Activated CD4-positive, alpha-beta T cell treated with anti-CD3 and anti-CD28 coated beads for 48 hours (primary cell): Measurements from ENCODE around the gene CLCN3.
"Not testable (repeated sequence)": the region's sequence is repeated elsewhere in the genome, so short reads cannot be mapped to it uniquely, and the experiment has no call there.

Experiments
- DNase-seq: peaks from one replicate; pipeline ENCODE4 v3.0.0-alpha.2; 2020

The CLCN3 gene

DNA sequence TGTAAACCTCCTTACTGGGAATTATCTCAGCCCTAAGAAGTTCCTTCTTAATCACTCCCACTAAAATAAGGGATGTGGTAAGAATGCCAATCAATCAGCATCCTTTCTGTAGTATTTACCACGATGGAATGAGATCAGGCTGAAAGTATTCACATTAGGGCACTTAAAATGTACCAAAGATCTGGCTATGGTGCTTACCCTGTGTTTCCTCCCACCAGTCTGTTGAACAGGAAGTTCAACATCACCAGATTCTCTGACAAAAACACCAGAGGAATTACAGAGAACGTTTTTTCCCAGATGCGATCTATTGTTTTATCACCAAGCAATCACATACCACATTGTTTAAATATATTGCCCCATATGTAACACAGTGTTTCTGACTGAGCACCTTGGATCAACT, 2.1 kb upstream of the CLCN3 start:
- no peak for DNase-seq

DNA sequence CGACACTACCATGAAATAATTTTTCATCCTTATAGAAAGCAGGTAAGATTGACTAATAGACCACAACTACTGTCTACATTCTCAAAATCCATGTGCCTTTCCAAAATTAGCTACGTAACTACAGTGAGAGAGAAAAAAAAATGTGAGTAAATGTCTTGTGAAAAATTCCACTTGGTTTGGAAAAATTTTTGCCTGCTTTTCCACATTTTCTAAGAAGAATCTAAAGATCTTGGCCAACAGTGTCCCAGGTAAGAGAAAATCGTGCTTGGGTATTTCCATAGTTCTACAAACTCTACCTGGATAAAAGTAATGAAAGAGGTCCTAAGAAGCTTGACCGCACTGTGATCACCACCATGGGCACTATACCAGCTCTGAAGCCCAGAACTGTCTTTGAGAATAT, 1.4 kb upstream of the CLCN3 start:
- no peak for DNase-seq

DNA sequence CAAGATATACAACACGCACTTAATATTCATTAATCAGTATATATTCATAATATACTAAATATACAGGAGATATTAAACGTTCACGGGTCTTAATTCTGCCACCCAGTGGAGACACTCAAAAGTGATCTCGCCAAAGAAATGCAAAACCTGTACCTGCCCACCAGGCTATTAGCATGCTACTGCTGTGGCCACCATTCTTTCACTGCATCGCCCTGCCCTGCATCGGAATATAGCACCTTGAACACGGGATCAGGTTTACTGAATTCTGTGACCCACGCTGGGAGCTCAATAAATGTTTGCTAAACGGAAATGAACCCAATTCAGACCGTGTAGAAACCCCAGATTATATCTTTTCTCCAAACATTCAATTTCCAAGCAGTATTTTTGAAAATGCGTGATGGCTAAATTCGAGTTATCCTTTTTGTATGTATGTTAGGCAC, 840 bp upstream of the CLCN3 start:
- DNase-seq, result peak; percentile 53

DNA sequence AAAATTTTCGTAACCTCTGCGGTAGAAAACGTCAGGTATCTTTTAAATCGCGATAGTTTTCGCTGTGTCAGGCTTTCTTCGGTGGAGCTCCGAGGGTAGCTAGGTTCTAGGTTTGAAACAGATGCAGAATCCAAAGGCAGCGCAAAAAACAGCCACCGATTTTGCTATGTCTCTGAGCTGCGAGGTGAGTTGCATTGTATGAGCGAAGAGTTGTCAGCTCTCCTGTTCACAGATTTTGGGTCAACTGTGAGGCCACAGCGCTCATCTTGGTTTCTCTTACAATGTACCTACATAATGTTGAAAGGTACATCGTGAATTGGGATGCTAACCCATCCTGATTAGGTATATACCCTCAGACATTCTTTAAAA, 486 bp downstream of the CLCN3 start:
- DNase-seq, result peak; percentile 25

DNA sequence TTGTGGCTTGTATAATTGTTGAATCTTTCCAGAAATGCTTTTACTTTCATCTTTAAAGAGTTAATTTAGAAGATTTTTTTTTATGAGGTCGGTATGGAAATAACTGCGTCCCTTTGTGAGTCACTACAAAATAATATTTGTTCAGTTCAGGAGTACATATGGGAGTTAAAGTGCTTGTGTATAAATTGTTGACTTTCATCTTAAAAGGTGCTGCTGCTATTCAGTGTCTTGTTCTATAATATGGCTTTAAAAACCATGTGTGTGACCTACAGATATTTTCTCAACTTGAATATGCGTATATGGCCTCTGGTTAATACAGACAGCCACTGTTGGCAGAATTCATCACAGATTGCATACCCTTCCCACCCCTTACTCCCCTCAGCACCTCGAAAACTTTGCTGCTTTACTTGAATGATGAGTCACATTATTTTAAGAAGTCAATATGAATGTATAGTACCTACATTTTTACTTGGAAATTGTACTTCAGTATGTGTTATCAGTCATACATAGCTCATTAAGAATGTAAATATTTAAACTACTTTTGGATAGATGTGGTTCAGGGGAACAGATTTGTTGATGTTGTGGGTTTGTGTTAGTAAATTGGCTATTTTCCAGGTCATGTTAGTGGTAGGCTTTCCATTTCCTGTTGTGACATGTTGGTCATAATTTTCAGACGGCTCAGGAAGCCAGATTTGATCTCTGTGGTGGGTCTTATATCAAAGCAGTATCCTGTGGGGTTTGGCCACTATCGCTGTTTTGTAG, 1.5 kb downstream of the CLCN3 start:
- peak; percentile 14 for DNase-seq

DNA sequence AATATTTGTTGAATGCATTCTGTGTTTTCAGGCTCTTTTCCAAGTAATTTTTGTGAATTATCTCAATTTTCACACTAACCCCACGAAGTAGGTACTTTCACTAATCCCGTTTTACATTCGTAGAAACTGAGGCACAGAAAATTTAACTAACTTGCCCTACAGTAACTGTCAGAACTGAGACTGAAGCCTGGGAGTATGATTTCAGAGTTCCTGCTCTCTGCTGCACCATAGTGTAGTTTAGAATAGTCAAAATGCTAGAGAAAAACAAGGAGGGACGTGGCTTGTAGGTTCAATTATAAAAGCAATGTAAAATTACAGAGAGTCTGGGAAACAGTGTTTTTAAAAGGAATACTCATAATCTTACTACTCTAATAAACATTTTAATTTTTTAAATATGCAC, 2.2 kb downstream of the CLCN3 start:
- DNase-seq, result no peak

DNA sequence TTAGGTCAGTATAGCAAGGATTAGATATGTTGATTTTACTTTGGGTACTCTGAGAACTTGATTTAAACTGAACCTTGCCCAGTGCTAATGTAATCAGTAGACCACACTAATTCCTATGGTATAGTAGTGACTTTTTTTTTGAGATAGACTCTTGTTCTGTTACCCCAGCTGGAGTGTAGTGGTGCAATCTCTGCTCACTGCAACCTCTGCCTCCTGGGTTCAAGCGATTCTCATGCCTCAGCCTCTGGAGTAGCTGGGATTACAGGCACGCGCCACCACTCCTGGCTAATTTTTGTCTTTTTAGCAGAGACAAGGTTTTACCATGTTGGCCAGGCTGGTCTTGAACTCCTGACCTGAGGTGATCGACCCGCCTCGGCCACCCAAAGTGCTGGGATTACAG, 3.6 kb downstream of the CLCN3 start:
- DNase-seq, result not testable (repeated sequence)

DNA sequence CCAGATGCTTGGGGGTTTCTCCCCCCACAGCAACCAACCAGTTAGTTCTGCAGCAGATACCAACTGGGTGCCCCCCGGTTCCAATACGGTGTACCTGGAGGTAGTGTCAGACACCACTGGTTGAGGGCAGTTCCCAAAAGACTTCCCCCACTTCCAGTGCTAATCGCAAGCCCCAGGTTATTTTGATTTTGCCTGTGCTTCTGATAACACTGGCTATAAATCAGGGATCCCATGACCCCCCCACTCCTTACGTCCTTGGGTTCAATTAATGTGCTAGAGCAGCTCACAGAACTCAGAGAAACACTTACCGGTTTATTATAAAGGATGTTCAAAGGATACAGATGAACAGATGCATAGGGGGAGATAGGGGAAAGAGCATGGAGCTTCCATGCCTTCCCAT, 5.5 kb downstream of the CLCN3 start:
- DNase-seq, result no peak

DNA sequence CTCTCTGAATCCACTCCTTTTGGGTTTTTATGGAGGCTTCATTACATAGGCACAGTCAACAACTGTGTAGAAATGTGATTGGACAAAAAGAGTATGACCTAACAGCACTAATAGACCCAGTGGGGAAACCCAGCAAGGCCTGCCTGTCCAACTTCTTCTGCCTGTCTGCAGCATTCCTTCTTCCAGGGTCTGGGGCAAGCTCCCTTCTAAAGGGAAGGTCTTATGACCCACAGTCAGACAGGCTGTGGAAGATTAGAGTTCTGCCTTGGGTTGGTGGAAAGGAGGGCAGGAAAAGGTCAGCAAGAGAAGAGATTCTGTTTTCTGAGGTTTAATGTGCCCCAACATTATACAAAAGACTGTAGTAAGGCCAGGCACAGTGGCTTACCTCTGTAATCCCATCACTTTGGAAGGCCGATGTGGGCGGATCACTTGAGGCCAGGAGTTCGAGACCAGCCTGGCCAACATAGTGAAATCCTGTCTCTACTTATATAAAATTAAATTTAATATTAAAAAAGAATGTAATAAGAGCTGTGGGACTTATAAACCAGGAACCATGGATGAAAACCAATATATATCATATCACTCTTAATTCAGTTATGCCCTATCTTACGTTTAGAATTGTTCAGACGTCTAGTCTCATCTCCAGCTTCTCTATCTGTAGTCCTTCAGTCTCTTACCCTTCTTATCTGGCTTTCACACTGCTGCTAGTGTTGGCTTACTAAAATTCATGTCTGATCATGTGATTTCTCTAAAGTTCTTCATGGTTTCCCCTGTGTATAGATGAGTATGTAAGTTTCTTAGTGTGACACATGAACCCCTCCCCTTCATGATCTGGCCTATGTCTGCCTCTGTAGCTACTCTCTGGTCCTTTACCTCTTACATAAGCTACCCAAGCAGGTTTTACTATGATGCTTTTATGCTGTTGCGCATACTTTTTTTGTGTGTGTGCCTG, 6.2 kb downstream of the CLCN3 start:
- DNase-seq, result no peak

DNA sequence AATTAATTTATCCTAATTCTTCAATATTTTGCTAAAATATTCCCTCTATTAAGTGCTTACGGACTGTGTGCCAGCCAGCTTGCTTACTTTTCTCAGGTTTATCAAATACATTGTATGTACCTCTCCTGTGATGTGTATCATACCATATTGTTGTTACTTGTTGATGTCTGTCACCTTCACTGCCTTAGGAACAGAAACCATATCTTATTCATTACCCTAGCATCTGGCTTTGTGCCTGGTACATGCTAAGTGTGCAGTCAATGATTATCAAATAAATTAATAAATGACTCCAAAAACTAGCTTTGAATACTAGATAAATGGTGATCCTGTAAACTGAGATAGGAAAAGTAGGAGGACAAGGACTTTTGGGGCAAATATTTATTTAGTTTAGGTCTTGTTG, 6.9 kb downstream of the CLCN3 start:
- no peak for DNase-seq

DNA sequence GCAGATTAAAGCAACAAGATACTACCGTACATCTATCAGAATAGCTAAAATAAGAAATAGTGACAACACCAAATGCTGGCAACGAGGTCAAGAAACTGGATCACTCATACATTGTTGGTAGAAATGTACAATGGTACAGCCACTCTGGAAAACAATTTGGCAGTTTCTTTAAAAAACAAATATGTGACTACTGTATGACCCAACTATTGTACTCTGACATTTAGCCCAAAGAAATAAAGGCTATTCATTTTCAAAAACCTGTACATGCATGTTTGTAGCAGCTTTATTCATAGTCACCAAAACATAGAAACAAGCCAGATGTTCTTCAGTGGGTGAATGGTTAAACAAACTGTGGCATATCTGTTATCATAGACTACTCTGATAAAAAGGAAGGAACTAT, 8.2 kb downstream of the CLCN3 start:
- no peak for DNase-seq

DNA sequence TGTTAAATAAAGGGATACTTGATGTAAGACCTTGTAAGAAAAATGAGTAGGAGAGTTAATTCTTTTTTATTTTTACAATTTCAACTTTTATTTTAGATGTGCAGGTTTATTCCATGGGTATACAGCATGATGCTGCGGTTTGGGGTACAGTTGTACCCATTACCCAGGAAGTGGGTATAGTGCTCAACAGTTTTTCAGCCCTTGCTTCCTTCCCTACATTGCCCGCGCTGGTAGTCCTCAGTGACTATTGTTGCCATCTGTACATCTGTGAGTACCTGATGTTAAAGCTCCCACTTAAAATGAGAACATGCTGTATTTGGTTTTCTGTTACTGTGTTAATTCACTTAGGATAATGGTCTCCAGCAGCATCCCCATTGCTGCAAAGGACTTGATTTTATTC, 9.7 kb downstream of the CLCN3 start:
- DNase-seq, result no peak

DNA sequence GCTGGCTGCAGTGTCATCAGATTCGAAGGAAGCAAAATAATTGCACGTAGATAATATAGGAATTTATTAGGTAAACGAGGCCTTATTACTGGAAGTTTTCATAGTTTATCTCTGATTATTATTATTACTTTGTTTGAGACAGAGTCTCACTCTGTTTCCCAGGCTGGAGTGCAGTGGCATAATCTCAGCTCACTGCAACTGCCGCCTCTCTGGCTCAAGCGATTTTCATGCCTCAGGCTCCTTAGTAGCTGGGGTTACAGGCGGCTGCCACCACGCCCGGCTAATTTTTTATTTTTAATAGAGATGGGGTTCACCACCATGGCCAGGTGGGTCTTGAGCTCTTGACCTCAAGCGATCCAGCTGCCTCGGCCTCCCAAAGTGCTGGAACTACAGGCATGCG, 12.5 kb downstream of the CLCN3 start:
- no peak for DNase-seq

DNA sequence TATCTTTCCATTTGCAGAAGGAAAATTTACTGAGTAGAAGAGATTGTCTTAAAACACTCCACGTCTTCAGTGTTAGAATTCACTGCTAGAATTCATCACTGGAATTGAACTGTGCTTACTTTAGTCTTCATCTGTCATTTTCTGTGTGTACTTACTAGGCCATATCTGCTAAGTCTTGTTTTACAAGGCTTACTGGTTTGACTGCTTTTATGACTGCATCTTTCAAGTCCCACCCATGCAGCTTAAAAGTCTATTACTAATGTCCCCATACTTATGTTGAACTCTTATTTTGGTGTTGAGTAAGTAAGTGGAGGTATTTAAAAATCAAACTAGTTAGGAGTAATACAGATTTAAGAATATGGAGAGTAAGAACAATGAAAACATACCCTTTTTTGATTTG, 14.6 kb downstream of the CLCN3 start:
- DNase-seq, result no peak

DNA sequence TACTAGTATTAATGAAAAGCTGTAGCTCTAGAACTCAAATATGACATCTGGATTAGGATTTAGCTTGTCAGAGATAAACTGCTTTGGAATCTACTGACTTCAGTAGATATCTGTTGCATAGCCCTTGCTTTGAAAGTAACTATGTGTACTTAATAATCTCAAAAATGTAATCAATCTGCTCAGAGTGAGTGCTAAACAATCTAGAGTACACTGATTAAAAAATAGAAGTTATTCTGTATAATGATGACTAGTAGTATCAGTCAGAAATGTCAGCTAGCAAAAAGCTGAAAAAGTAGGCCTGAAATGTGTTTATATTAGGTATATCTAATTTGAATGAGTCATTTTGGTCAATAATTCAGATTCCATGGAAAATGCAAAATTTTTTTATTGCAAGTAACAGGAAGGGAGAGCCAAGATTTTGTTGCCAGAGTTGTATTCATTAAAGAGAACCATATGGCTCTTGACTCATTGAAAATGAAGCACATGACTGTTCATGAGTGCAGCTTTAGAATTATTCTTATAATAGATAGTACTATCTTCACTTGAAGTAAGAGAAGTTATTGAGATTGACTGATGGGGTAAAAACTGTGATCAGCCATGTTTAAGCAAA, 20.0 kb downstream of the CLCN3 start:
- DNase-seq, result no peak

DNA sequence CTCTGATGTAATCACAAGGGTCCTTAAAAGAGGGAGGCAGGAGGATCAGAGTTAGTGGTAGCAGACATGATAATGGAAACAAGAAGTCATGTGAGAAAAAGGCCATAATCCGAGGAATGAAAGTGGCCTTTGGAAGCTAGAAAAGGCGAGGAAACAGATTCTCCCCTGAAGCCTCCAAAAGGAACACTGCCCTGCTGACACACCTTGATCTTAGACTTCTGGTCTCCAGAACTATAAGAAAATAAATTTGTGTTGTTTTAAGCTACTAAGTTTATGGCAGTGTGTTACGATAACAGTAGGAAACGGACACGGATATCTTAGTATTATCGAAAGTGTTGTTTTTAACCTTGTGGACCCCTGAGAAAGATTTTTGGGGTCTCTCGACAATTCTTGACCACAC, 24.4 kb downstream of the CLCN3 start:
- DNase-seq, result no peak

DNA sequence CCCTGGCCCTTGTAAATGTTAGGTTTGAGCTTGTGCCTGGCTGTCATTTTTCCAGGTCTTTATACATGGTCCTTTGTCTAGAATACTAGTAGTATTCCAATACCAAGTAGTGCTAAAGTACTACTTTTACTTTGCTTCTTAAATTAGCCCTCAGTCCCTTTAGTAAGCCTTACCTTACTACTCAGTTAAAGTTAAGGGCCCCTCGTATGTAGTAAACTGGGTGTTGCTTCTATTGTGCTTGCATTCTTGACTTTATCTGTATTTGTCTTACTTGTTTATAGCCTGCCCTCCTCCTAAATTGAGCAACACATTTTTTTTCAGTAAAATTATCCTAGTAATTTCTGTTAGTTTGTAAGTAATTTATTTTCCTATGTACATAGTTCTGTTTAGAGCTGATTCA, 25.2 kb downstream of the CLCN3 start:
- DNase-seq, result no peak

DNA sequence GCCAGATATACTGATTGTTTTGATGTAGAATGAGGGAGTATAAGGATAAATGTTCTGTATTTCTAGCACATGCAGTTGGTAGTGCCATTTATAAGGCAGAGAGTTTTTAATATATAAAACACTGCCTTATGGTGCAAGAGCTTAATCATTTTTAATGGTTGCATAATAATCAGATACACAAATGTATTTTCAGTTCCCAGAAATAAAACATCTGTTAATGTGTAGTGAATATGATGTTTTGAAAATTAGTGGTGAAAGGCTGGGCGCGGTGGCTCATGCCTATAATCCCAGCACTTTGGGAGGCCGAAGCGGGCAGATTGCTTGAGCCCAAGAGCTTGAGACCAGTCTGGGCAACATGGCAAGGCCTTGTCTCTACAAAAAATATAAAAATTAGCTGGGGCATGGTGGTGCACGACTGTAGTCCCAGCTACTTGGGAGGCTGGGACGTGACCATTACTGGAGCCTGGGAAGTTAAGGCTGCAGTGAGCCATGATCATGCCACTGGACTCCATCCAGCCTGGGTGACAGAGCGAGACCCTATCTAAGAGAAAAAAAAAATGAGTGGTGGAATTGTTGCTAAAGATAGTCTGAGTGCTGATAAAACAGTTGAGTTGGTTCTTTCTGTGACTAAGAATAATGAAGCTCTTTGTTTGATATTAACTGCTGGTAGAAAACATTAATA, 29.3 kb downstream of the CLCN3 start:
- no peak for DNase-seq

DNA sequence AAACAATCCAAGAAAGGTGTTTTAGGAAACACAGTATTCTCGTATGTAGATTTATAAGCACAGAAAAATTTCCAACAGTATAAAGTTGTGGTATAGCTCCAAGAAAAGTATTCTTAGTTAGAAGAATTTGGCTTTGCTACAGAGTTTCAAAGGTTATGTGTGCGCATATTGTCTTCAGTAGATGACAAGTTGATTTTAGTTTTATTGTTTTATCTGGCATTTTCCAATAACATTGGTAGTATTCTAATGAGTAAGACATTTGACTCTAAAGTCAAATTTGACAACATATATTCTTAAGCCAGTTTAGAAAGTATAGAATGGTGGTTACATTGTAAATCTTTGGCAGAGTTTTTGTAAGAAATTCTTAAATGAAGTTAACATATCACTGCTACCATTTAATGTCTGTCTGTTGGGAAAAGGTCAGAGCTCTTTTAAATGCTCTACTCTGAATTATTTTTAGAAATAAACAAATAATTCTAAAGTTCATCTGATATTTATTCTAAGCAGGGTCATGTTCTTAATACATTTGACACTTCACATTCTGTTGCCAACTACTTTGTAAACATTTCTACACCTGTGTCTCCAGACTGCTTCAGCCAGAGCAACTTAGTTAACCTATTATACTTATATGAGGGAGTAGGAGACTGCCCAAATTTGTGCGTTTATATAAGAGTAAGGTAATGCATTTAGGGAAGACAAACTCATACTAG, 30.0 kb downstream of the CLCN3 start:
- no peak for DNase-seq

DNA sequence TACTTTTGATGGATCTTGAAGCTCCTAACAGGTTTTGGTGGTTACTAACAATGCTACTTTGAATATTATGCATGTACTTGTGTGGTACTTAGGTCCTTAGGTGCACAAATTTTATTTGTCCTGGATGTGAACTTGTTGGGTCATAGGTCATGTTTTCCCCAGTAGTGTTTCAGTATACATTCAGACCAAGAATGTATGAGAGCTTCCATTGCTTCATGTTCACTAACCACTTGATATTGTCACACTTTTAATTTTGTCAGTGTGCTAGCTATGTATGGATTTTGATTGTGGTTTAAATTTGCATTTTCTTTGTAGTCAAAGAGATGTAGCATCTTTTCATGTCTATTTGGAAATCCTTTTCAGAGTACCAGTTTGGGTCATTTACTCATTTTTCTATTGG, 32.2 kb downstream of the CLCN3 start:
- DNase-seq, result no peak

DNA sequence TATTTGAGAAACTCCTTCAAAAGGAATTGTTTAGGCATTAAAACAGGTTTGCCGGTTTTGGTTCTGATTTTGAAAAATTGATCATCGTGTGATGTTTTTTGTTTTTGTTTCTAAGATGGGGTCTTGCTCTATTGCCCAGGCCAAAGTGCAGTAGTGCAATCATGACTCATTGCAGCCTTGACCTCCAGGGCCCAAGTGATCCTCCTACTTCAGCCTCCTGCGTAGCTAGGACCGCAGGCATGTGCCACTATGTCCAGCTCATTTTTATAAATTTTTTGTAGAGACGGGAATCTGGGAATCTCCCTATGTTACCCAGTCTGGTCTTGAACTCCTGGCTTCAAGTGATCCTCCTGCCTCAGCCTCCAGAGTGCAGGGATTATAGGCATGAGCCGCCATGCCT, 35.0 kb downstream of the CLCN3 start:
- no peak for DNase-seq

DNA sequence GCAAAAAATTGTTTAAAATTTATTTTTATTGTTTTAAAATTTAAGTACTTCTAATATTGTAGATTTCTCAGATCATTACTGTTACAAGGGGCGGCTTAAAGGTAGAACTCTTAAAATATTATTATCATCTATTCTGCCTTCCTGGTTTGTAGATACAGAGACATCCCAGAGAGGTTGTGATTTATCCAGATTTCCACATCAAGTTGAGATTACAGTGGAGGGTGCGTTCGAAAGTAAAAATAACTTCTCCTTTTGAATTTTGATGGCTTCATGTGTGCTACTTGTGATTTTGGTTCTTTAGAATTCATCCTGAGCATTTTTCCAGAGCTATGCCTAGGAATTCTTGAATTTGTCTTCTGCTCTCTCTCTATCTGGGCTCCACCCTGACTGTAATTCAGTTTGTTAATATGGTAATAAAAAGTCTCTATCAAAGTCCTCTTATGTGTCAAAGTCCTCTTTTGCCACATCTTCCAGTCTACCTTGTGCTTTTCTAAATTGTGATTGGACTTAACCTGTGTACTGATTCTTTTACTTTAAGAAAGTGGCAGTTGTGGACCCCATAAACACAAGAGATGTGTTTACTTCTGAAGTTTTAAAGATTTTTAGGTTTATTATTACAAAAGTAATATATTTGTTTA, 37.2 kb downstream of the CLCN3 start:
- DNase-seq, result no peak
